H1 (cell line): ENCODE measurements around the gene MYOZ2. TPM values are rescaled to one million over a fixed set of nuclear protein-coding genes. Genes with fewer than 3 reads are reported as not detected.

Experiments
- ATF2 ChIP-seq: IDR thresholded peaks from 2 replicates; pipeline ENCODE4 v1.6.1; 2012; ENCODE audit warnings: low read length, inconsistent platforms
- ATF3 ChIP-seq: IDR thresholded peaks from 2 replicates; pipeline ENCODE4 v1.6.1; 2011; ENCODE audit warnings: low read depth, mild to moderate bottlenecking, low read length; ENCODE audit not compliant: insufficient read depth
- CHD7 ChIP-seq: fragments of 300-600 bp; sonication (generic); IDR thresholded peaks from 2 replicates; pipeline ENCODE4 v1.7.1; 2012; ENCODE audit warnings: low read length, moderate library complexity, mild to moderate bottlenecking, inconsistent platforms; ENCODE audit not compliant: insufficient replicate concordance
- CTBP2 ChIP-seq: IDR thresholded peaks from 2 replicates; pipeline ENCODE4 v1.7.0; 2011; ENCODE audit warnings: borderline replicate concordance, mild to moderate bottlenecking, moderate library complexity, mixed read lengths, low read length; ENCODE audit not compliant: insufficient read depth, insufficient read length
- NRF1 ChIP-seq: IDR thresholded peaks from 2 replicates; pipeline ENCODE4 v1.6.1; 2011; ENCODE audit warnings: mild to moderate bottlenecking, low read depth, low read length, improper control_type of control experiment
- RBBP5 ChIP-seq: IDR thresholded peaks from 2 replicates; pipeline ENCODE4 v1.7.1; 2012; ENCODE audit warnings: low read depth, mild to moderate bottlenecking, inconsistent platforms, low read length, moderate library complexity, borderline replicate concordance
- TBP ChIP-seq: IDR thresholded peaks from 2 replicates; pipeline ENCODE4 v1.6.1; 2011; ENCODE audit warnings: low read depth, low read length, improper control_type of control experiment
- polyA plus RNA-seq, 7 experiments: library from polyadenylated mRNA; depleted of rRNA in 3 of 7; stranded (reverse) in 5 of 7; unstranded in 2 of 7; fragments of >200 nt in 5 of 7; fragments of 200-250 nt in 2 of 7; gene quantifications; 1 replicate in 5 of 7; 2 replicates in 1 of 7; 4 replicates in 1 of 7; pipeline versions ENCODE4 v1.2.1 to v1.2.3, GENCODE V29; 2011 to 2013; ENCODE audit warnings: missing spikeins in 2 of 7, mixed read lengths in 2 of 7
- total RNA-seq: library from RNA; stranded (reverse); fragmentation: NEBNext Ultra II Directional; extraction: Animal tissue kit (Norgen Biotek cat#: 25700); gene quantifications from 2 replicates; pipeline ENCODE4 v1.2.1, GENCODE V29; 2021

The MYOZ2 gene
- total and polyA plus RNA-seq, 2 of the 8 experiments (the other 6 are each of a cell fraction or from before 2014, with no cell fraction given) = not detected

GRCh38 chr4:119209077-119209476, 73.4 kb downstream of the MYOZ2 start (continued):
- TF ChIP-seq CHD7 (no peak), CTBP2 (no peak), NRF1 (no peak), TBP (no peak), ATF2 (no peak), RBBP5 (no peak), ATF3 (no peak)
